ENCODE data around the gene IDH3A. TPM values are rescaled to one million over a fixed set of nuclear protein-coding genes. Genes with fewer than 3 reads are reported as not detected.

IDH3A gene
- polyA plus RNA-seq, 2 of the 4 experiments (the other 2 are of a cell fraction) = 85.6 to 149 TPM

DNA sequence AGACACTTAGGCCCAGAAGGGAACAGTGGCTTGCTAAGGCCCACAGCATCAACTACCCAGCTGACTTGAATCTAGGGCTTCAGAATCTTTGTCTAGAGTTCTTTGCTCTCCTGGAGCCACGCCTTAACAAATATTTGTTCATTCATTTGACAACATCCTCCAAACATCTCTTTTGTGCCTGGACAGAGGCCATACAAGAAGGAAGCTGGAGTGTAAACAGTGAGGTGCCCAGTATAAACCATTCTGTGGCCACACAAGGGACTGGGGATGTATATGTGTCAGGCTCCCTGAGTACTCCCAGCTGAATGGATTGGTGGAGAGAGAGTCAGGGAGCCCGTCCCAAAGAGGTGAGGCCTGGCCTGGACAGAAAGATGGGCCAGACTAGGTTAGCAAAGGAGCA, 21.3 kb upstream of the IDH3A start:
- FAIRE-seq (no peak), ATAC-seq (peak in 1 of 2 experiments; percentile 43; a peak in 3 of 6 replicates), DNase-seq (ENCODE audit: low read depth in 1 of 2, low spot score in 1 of 2) (peak in 1 of 2 experiments; percentile 68)
- WGBS (ENCODE audit: missing lambda C conversion rate) = 36% methylated on average over 2 of the region's 2 CpGs
- Histone ChIP-seq H3K27ac (peak overlapping the region in 1 of 2 experiments; percentile 19; a peak in 1 of 6 replicates), H3K9me3 (no peaks in the 10 kb centered on the region), H3K4me2 (peak overlapping the region; percentile 49), H3K4me1 (peaks cover 38% of the 10 kb centered on the region), H3K4me3 (no peak overlapping the region)
- CTCF ChIA-PET = interaction anchor here (0.9 to 9.0 kb wide), 8 partner anchors 11 to 168 kb away, joined by 4 to 116 read pairs (median 12); no protein-coding TSS in a partner anchor
- TF ChIP-seq POLR2A (IDR thresholded peaks at IDR 0.05; ENCODE audit: low read length) = no peak
- no peak for TF ChIP-seq HOXB13 (CRISPR knock-in tag; IDR thresholded peaks at IDR 0.05; ENCODE audit: low read depth)
- no peak for TF ChIP-seq REST (IDR thresholded peaks at IDR 0.05)
- no peak for TF ChIP-seq EHF (CRISPR knock-in tag; IDR thresholded peaks at IDR 0.05)
- TF ChIP-seq HOXB5 (CRISPR knock-in tag; IDR thresholded peaks at IDR 0.05) = no peak
- no peak for TF ChIP-seq ESRRA (IDR thresholded peaks at IDR 0.05; ENCODE audit: borderline replicate concordance, low read length)
- TF ChIP-seq SMC3 (IDR thresholded peaks at IDR 0.05) = no peak
- TF ChIP-seq ZC3H11A (IDR thresholded peaks at IDR 0.05) = no peak
- TF ChIP-seq MYC (IDR thresholded peaks at IDR 0.05; ENCODE audit: borderline replicate concordance, low read length) = no peak
- TF ChIP-seq, protein P1, sequence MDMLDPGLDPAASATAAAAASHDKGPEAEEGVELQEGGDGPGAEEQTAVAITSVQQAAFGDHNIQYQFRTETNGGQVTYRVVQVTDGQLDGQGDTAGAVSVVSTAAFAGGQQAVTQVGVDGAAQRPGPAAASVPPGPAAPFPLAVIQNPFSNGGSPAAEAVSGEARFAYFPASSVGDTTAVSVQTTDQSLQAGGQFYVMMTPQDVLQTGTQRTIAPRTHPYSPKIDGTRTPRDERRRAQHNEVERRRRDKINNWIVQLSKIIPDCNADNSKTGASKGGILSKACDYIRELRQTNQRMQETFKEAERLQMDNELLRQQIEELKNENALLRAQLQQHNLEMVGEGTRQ (IDR thresholded peaks at IDR 0.05) = no peak
- TF ChIP-seq HEYL (CRISPR knock-in tag; IDR thresholded peaks at IDR 0.05) = no peak
- TF ChIP-seq PHF8 (IDR thresholded peaks at IDR 0.05; ENCODE audit: borderline replicate concordance, low read depth) = no peak
- TF ChIP-seq, protein P2, sequence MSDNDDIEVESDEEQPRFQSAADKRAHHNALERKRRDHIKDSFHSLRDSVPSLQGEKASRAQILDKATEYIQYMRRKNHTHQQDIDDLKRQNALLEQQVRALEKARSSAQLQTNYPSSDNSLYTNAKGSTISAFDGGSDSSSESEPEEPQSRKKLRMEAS (IDR thresholded peaks at IDR 0.05) = no peak
- TF ChIP-seq EP300 (IDR thresholded peaks at IDR 0.05) = no peak
- TF ChIP-seq CHD2 (IDR thresholded peaks at IDR 0.05; ENCODE audit: low read length, partially characterized antibody) = no peak
- POLR2A ChIA-PET = no interaction called here

DNA sequence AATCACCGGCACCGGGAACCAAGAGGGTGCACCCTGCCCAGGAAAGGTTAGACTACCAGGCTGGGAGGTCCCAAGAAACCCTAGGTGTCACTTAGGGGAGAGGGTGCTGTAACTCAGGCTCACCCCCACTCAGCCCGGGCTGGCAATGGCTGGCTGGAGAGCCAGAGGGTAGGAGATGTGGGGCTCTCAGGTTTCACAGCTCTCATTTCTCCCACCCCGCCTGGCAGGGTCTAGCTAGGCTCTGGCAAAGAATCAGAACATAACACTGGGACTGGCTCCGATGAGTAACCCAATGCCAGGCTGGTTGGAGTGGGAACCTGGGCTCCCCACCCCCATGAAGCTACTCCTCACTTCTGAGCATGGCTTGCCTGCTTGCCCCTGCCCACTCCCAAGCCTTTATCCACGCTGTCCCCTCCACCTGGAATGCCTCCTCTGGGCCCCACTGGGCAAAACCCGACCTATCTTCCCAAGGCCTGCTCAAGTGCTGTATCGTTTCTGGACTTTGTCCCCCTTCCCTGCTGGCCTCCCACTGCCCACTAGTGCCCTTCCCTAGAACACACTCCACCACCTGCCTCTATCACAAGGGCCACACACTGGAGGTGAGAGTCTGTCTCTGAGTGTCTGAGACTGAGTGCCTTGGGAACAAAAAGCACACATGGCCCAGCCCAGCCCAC, 19.9 kb upstream of the IDH3A start:
- 68% methylated on average over 8 of the region's 8 CpGs for WGBS (ENCODE audit: missing lambda C conversion rate)
- H3K4me1 ChIP-seq = peaks cover 38% of the 10 kb centered on the region
- POLR2A ChIA-PET = interaction anchor here (4.0 kb wide), 1 partner anchor 20 kb away, joined by 16 read pairs; the partner anchor contains the start of gene IDH3A
- DNase-seq (ENCODE audit: low read depth in 1 of 2, low spot score in 1 of 2) (no peak), FAIRE-seq (no peak), ATAC-seq (no peak)
- no peaks in the 10 kb centered on the region for H3K9me3 ChIP-seq
- CTCF ChIA-PET = interaction anchor here (0.8 to 9.0 kb wide), 12 partner anchors 7 to 170 kb away, joined by 3 to 116 read pairs (median 14); partner anchors contain the start of gene IDH3A
- H3K27ac ChIP-seq = peak overlapping the region in 1 of 2 experiments; percentile 43; a peak in 2 of 6 replicates
- H3K4me3 ChIP-seq = no peak overlapping the region
- 0 out of 3 replicates have a peak overlapping the region, but pooled peaks have one; percentile 15 for H3K4me2 ChIP-seq
- no peak for TF ChIP-seq FOXS1 (CRISPR knock-in tag; IDR thresholded peaks at IDR 0.05)
- TF ChIP-seq HOXB5 (CRISPR knock-in tag; IDR thresholded peaks at IDR 0.05) = no peak
- TF ChIP-seq CBX8 (IDR thresholded peaks at IDR 0.05) = no peak
- TF ChIP-seq ZC3H11A (IDR thresholded peaks at IDR 0.05) = no peak
- TF ChIP-seq, protein P3, sequence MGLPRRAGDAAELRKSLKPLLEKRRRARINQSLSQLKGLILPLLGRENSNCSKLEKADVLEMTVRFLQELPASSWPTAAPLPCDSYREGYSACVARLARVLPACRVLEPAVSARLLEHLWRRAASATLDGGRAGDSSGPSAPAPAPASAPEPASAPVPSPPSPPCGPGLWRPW (IDR thresholded peaks at IDR 0.05) = no peak
- TF ChIP-seq, protein P4, sequence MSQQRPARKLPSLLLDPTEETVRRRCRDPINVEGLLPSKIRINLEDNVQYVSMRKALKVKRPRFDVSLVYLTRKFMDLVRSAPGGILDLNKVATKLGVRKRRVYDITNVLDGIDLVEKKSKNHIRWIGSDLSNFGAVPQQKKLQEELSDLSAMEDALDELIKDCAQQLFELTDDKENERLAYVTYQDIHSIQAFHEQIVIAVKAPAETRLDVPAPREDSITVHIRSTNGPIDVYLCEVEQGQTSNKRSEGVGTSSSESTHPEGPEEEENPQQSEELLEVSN (IDR thresholded peaks at IDR 0.05; ENCODE audit: borderline replicate concordance, low read depth) = no peak
- no peak for TF ChIP-seq POLR2AphosphoS2 (conservative IDR thresholded peaks at IDR 0.05; ENCODE audit: low read length)
- TF ChIP-seq SMC3 (IDR thresholded peaks at IDR 0.05) = no peak
- no peak for TF ChIP-seq KDM1A (IDR thresholded peaks at IDR 0.05; ENCODE audit: low read depth)
- TF ChIP-seq NPAS2 (CRISPR knock-in tag; IDR thresholded peaks at IDR 0.05; ENCODE audit: borderline replicate concordance) = no peak
- TF ChIP-seq TP53 (CRISPR knock-in tag; IDR thresholded peaks at IDR 0.05) = no peak
- TF ChIP-seq JUN (IDR thresholded peaks at IDR 0.05) = no peak
- no peak for TF ChIP-seq RNF2 (IDR thresholded peaks at IDR 0.05; ENCODE audit: borderline replicate concordance, low read depth)
- TF ChIP-seq, protein P5, sequence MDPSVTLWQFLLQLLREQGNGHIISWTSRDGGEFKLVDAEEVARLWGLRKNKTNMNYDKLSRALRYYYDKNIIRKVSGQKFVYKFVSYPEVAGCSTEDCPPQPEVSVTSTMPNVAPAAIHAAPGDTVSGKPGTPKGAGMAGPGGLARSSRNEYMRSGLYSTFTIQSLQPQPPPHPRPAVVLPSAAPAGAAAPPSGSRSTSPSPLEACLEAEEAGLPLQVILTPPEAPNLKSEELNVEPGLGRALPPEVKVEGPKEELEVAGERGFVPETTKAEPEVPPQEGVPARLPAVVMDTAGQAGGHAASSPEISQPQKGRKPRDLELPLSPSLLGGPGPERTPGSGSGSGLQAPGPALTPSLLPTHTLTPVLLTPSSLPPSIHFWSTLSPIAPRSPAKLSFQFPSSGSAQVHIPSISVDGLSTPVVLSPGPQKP (IDR thresholded peaks at IDR 0.05; ENCODE audit: low read depth, low read length) = no peak
- TF ChIP-seq ZFP36 (IDR thresholded peaks at IDR 0.05; ENCODE audit: borderline replicate concordance, partially characterized antibody) = no peak
- TF ChIP-seq HOXA7 (CRISPR knock-in tag; IDR thresholded peaks at IDR 0.05) = no peak
- no peak for TF ChIP-seq FOSL2 (IDR thresholded peaks at IDR 0.05)
- TF ChIP-seq FOSL2 (CRISPR knock-in tag; IDR thresholded peaks at IDR 0.05) = no peak
